ENCODE results near the gene HOXD10.

Gene HOXD10

DNA sequence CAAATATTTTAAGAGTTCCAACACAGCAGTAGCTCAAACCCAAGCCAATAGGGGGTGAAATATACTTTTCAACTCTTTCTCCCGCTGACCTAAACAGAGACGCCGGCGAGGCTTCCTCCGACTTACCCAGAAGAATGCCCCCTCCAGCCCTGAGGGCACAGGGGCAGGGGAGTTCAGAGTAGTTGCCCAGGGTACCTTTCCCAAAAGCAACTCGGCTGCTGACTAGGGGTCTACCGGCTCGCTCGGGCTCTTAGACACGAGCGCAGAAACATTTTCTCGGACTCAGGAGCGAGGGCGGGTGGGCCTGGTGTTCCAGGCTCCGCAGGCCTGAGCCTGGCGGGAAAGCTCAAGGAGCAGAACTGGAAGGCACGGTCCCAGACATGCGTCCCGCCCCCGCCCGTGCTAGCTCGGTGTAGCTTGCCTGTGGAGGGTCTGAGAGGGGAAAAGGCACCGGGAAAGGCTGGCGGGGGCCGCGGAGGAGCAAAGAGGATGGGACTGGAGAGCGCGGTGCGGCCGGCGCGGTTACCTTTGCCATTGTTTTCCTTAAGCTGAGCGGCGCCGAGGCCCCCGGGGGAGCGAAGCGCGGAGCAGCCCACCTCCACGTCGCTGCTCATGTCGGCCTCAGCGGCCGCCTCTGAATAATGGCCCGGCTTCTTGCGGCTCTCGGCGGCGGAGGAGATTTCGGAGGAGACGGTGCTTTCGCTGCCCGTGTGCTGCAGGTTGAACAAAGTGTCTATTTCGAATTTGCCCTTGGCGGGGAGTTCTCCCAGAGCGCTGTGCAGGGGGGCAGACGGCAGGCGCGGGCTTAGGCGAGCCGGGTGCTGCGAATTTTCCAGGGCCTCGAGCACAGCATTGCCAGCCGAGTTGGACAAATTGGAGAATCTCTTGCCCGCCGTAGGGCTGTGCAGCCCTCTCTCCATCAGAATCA is 33.5 kb upstream of the HOXD10 start:
- no peak for DNase-seq

DNA sequence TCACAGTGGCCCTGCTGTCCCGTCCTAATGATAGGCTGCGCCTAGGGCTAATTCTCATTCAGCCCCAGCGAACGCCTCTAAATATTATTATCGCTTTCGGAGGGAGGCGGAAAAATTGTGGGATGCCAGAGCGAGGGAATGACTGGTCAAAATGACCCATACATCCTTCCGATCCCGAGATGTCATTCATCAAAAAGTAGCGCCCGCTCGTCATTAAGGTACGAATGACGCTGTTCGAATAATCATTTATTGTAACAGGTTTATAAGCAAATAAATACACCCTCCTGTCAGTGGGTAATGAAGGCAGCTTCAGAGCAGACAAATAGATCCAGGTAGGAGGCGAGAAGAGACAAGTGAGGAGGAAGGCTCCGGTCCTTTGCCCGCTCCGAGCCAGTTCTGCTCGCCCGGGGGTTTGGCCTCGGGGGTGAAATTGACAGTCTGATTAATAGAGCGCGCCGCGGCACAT is 32.7 kb upstream of the HOXD10 start, which contains the start of gene EVX2:
TSS of gene EVX2 (minus strand) at position 167 of the 466 bp plus-strand sequence. CDS start 186 bp downstream, outside the sequence.
- DNase-seq = no peak

DNA sequence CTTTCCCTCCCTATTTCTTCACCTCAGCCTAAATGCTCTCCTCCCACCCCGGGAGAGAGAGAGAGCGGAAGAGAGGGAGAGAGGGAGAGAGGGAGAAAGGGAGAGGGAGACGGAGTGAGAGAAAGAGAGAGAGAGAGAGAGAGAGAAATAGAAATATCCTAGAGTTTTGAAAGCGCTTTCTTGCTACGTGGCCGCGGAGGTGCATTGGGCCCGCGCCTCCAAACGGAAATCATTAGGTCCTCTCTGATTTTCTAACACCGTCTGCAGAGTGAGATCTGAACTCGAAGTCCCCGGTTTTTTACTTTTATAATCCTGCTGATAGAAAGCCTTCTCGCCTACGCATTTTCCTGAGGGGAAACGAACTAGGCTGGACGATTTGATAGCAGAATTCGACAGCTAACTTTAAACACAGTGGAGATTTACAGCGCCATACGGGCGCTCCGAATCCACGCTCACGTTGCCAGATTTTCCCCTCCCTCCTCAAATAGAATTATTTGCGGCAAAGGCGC is 31.9 kb upstream of the HOXD10 start:
- DNase-seq = no peak

- DNase-seq = no peak
Observed at GRCh38 chr2:176085120-176085788, 31.3 kb upstream of the HOXD10 start.

DNA sequence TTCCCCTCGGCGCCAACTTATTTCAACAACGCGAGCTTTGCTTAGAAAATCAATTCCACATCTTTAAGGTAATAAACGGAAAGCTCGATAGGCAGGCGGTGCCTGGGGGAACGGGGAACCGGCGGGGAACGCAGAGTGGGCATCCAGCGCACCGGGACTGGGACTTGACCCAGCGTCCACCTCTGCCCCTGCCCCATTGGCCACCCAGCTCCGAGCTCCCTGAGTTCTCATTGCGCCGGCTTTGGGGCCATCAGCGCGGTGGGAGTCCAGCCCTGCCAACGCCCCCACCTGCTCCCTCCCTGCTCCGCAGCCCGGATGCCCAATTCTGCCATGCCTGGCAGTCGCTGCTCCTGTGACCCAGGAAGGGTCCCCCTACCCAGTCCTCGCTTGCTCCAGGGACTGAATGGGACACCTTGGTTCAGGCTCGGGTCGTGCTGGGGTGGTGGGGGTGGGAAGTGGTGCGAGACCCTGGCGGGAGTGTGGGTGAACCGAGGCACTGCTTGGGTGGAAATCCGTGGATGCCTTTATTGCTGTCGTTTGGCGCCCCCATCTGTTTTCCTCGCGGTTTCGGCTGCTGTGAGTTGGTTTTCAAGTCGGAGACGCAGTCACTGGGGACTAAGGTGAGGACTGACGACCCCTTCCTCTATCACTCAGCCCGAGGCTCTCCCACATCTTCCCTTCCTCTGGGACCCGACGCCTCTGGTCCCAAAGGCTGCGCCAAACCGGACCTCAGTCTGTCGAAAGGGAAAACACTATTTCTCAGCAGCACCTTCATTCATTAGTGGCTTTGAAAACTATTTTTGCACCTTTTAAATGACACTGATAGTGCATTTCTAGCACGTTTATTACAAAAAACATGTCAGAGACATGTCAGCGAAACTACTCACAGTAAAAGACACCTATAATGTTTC is 30.5 kb upstream of the HOXD10 start:
- DNase-seq = no peak

GRCh38 chr2:176087330-176088047 is 29.1 kb upstream of the HOXD10 start:
- DNase-seq = no peak

DNA sequence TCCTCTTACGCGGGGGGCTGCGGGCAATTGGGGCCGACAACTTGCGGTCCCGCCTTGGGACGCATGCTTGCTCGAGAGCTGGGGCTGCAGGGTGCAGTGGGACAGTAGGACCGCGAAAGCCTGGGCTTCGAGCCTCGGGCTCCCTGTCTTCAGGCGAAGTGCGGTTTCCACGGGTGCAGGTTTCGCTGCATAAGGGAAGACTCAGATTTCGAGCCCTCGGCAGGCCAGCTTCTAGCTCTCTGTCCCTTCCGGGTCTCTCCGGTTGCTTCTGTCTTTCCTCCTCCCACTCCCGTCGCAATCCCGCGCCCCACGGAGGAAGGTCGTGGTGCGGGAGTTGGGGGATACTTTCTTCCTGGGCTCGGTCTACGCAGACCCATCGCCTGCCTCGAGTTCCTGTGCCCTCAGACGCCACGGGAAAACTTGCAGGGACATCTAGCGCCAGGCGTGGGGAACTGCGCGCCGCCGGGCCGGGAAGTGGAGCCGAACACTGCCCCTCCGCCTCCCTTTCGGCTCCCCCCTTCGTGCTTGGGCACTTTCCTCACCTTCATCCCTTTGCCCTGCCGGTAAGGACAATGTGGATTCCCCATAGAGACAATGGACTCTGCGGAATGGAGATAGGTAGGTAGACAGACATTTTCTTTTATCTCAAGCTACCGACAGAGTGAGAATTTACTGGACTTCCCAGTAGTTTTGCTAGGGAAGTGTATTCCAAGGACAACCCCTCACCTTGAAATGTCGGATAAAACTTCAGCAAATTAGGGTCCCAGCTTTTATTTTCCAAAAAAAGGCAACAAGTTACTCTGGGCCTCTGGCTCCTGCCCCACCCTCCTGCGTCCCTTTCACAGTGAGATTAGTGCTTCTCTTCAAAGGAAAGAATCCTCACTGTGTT is 28.3 kb upstream of the HOXD10 start:
- no peak for DNase-seq

DNA sequence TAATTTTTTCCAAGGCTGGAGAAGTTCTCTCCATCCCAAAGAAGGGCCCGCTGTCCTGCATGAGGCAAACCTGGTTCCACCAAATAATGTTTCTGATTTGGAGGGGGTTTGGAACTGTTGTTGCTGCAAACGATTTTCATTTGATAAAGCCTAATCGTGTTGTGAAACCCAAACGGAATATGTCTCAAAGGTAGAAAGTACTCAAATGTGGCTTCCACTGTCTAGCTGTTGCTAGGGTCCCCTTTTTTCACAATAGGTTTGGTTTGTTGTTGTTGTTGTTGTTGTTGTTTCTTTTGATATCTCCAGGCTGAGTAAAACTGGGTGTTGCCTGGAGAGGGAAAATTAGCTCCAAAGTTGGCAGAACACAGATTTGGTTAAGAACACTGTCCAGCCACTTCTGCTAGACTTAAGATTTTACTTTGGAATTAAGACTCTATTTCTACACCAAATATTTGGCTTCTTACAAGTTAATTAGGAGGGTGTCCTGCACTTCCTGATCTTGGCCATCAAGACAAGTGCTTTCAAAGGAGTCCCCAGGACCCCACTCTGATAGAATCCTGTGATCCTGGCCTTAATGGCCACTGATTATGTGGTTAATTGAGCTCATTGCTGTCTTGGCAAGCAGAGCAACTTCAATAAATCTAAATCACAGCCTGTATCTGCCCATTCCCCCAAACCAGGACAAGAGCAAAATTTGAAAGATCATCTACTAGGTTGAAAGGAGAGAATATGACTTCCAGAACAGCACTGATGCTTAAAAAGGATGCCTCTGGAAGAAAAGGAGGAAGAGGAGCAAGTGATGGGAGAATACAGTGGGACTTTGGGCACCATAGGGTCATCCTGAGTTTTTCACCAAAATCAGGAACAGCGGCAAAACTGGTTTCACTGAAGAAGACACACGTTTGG is 27.4 kb upstream of the HOXD10 start:
- no peak for DNase-seq

DNA sequence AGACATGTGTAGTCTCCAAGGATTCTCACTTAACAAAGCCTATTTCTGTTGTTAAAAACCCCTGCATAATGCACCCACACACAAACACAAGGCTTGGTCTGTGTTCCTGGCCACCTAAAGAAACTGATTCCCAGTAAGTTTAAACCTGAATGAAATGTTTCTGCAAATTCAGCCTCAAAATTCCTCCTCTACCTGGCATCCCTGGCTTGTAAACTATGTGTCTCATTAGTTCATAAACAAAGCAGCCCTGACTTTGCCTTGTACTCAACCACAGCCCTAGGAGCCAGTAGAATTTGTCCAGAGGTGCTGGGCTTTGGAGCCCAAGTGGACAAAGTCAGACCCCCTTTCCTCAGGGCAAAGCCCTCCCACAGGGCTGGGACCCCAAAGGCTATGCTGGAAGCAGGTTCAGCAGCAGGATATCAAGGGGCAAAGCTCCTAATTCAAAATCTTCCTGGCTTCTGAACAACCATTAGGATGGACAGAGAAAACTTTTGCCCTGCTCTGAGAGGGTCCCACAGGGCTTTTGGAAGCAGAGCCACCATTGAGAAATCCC is 26.7 kb upstream of the HOXD10 start:
- no peak for DNase-seq

GRCh38 chr2:176090862-176091261 is 25.7 kb upstream of the HOXD10 start:
- no peak for DNase-seq

- DNase-seq = no peak
Observed at GRCh38 chr2:176091329-176092258, 25.0 kb upstream of the HOXD10 start.

- DNase-seq = no peak
Observed at GRCh38 chr2:176092270-176093144, 24.1 kb upstream of the HOXD10 start, which contains the start of gene HOXD13. Gene HOXD13 (plus strand): TSS chr2:176092721. CDS start chr2:176092891, 170 bp downstream.

DNA sequence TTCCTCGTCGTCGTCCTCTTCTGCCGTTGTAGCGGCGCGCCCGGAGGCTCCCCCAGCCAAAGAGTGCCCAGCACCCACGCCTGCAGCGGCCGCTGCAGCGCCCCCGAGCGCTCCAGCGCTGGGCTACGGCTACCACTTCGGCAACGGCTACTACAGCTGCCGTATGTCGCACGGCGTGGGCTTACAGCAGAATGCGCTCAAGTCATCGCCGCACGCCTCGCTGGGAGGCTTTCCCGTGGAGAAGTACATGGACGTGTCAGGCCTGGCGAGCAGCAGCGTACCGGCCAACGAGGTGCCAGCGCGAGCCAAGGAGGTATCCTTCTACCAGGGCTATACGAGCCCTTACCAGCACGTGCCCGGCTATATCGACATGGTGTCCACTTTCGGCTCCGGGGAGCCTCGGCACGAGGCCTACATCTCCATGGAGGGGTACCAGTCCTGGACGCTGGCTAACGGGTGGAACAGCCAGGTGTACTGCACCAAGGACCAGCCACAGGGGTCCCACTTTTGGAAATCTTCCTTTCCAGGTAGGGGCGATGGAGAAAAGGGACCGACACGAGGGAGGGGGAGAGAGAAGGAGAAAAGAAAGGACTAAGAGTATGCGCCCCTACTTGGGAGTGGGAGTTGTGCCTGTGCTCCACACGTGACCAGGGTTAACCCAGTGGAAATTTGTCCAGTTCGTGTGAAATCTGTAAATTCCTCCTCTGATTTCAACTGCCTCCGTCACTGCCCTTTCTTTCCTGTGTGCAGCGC is 23.3 kb upstream of the HOXD10 start:
- no peak for DNase-seq

- DNase-seq = no peak
Observed at GRCh38 chr2:176093898-176094249, 22.7 kb upstream of the HOXD10 start.

GRCh38 chr2:176094349-176094748 is 22.2 kb upstream of the HOXD10 start:
- no peak for DNase-seq

DNA sequence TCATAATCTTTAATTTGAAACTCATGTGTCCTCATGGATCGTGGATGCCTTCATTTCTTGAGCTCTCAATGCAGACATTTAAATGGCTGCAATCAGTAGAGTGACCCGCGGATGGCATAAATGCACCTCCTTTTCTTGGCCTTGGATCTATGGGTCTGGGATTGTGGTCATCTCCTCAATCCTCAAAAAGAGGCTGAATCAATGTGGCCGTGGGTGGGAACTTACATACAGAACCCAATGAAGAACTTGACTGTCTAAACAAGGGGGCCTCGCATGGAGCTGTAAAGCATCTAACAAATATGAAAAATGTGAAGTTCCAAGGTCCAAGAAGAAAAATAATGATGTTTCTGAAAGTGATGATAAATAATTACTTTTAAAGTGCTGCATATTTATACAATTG is 21.2 kb upstream of the HOXD10 start:
- no peak for DNase-seq
